Stomach (tissue), 9 donors: Measurements from ENCODE around the gene TTC3. TPM values are rescaled to one million over a fixed set of nuclear protein-coding genes. Genes with fewer than 3 reads are reported as not detected.

ENCODE experiments used
- DNase-seq, 2 donors: peaks; one replicate each; pipeline versions ENCODE4 v3.0.0 to v3.0.0-alpha.2; 2013 to 2019
- H3K27ac ChIP-seq, 5 donors: fragments of 200-600 bp in 4 of 5; sonication (generic) in 4 of 5; one replicate each; pipeline ENCODE4 v1.5.1; 2013 to 2019; ENCODE audit warnings: mild to moderate bottlenecking in 1 of 5, moderate library complexity in 1 of 5
- H3K27me3 ChIP-seq, 3 donors: fragments of 200-600 bp; sonication (generic); one replicate each; pipeline ENCODE4 v1.5.1; 2017 to 2019; ENCODE audit warnings: mixed run types in 1 of 3
- H3K36me3 ChIP-seq, 4 donors: fragments of 200-600 bp; sonication (generic); 1 replicate in 3 of 4; 2 replicates in 1 of 4; pipeline ENCODE4 v1.5.1; 2016 to 2019
- H3K4me1 ChIP-seq, 4 donors: fragments of 200-600 bp; sonication (generic); one replicate each; pipeline ENCODE4 v1.5.1; 2016 to 2019
- H3K4me3 ChIP-seq, 4 donors: fragments of 200-600 bp; sonication (generic) in 3 of 4; one replicate each; pipeline ENCODE4 v1.5.1; 2016 to 2019; ENCODE audit warnings: mild to moderate bottlenecking in 1 of 4
- H3K9me3 ChIP-seq, 4 donors: fragments of 200-600 bp; sonication (generic); one replicate each; pipeline ENCODE4 v1.5.1; 2016 to 2019
- EP300 ChIP-seq: sonication (generic); formaldehyde crosslinking; IDR thresholded peaks from one replicate; pipeline ENCODE4 v1.6.1; 2017; ENCODE audit warnings: antibody characterized with exemption
- POLR2A ChIP-seq, 4 donors: fragments of 450-650 bp; IDR thresholded peaks; one replicate each; pipeline ENCODE4 v1.6.1; 2016; ENCODE audit warnings: antibody characterized with exemption in 4 of 4, control low read depth in 2 of 4, mild to moderate bottlenecking in 1 of 4, moderate library complexity in 1 of 4
- POLR2AphosphoS5 ChIP-seq, 3 donors: sonication (generic); formaldehyde crosslinking; IDR thresholded peaks; one replicate each; pipeline ENCODE4 v1.6.1; 2016; ENCODE audit warnings: antibody characterized with exemption in 3 of 3
- WGBS, 5 donors: extraction: QIAGEN DNeasy Blood & Tissue Kit in 3 of 5; methylation state at CpG; one replicate each; pipeline versions ENCODE4 v1.1.5 to v1.1.7; 2013 to 2018; 5-methylcytosine and 5-hydroxymethylcytosine counted together
- intact Hi-C: fragments of 100-400 bp; cut with DNase I; formaldehyde crosslinking; loops from one replicate; pipeline ENCODE4 v1.15.1; 2023; ENCODE audit warnings: low total_unique reads
- polyA plus RNA-seq, 3 donors: library from polyadenylated mRNA; stranded (reverse); fragments of 200-250 nt; gene quantifications; one replicate each; pipeline ENCODE4 v1.2.3, GENCODE V29; 2013
- total RNA-seq, 5 donors: library from RNA; depleted of rRNA; stranded (reverse); fragments of >200 nt; gene quantifications; one replicate each; pipeline versions ENCODE4 v1.1.0 to v1.2.3, GENCODE V29; 2014 to 2016
- TF ChIP-seq, protein P1 (sequence below), 7 experiments: fragments of 450-650 bp in 4 of 7; fragments of 200-600 bp in 3 of 7; sonication (generic) in 3 of 7; IDR thresholded peaks; one replicate each; pipeline ENCODE4 v1.5.1; 2016 to 2019; ENCODE audit warnings: antibody characterized with exemption in 7 of 7, control low read depth in 2 of 7, mild to moderate bottlenecking in 1 of 7
- donor health status: healthy with polysubstance abuse.
- donor health status: Bipolar disorder and iron deficiency.
- donor health status: healthy.

The TTC3 gene
- total and polyA plus RNA-seq, 8 donors: 17.5 to 538 (median 143) TPM

DNA sequence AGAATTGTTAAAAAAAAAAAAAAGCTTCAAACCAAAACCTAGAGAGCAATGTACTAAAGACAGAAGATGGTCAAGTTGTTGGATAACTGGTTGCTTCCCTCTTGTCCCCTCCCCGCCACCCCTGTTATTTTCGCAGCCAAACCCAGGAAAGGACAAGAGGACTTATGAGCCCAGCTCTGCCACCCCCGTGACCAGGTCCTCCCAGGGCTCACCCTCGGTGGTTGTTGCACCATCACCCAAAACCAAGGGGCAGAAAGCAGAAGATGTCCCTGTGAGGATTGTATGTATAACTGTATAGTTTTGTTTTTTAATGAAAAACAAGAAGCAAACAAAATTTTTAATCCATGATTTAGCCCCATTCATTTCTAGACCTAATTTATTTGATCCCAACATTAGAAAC lies 124.7 kb downstream of the TTC3 start:
- no peak for DNase-seq
- Histone ChIP-seq H3K27ac (no peak overlapping the region), H3K4me1 (no peaks in the 10 kb centered on the region), H3K9me3 (no peaks in the 10 kb centered on the region), H3K4me3 (no peak overlapping the region), H3K36me3 (peaks cover 23 to 99% (median 98%) of the 10 kb centered on the region in 4 donors), H3K27me3 (no peaks in the 10 kb centered on the region)
- 88 to 97% (median 95%) methylated on average over 4 of the region's 4 CpGs for WGBS, 5 donors
- intact Hi-C loops: no loop called here
- TF ChIP-seq POLR2A (IDR thresholded peaks at IDR 0.05) (no peak), EP300 (no peak), POLR2AphosphoS5 (IDR thresholded peaks at IDR 0.05) (no peak)
- TF ChIP-seq, protein P1, sequence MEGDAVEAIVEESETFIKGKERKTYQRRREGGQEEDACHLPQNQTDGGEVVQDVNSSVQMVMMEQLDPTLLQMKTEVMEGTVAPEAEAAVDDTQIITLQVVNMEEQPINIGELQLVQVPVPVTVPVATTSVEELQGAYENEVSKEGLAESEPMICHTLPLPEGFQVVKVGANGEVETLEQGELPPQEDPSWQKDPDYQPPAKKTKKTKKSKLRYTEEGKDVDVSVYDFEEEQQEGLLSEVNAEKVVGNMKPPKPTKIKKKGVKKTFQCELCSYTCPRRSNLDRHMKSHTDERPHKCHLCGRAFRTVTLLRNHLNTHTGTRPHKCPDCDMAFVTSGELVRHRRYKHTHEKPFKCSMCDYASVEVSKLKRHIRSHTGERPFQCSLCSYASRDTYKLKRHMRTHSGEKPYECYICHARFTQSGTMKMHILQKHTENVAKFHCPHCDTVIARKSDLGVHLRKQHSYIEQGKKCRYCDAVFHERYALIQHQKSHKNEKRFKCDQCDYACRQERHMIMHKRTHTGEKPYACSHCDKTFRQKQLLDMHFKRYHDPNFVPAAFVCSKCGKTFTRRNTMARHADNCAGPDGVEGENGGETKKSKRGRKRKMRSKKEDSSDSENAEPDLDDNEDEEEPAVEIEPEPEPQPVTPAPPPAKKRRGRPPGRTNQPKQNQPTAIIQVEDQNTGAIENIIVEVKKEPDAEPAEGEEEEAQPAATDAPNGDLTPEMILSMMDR (IDR thresholded peaks at IDR 0.05): no peak

DNA sequence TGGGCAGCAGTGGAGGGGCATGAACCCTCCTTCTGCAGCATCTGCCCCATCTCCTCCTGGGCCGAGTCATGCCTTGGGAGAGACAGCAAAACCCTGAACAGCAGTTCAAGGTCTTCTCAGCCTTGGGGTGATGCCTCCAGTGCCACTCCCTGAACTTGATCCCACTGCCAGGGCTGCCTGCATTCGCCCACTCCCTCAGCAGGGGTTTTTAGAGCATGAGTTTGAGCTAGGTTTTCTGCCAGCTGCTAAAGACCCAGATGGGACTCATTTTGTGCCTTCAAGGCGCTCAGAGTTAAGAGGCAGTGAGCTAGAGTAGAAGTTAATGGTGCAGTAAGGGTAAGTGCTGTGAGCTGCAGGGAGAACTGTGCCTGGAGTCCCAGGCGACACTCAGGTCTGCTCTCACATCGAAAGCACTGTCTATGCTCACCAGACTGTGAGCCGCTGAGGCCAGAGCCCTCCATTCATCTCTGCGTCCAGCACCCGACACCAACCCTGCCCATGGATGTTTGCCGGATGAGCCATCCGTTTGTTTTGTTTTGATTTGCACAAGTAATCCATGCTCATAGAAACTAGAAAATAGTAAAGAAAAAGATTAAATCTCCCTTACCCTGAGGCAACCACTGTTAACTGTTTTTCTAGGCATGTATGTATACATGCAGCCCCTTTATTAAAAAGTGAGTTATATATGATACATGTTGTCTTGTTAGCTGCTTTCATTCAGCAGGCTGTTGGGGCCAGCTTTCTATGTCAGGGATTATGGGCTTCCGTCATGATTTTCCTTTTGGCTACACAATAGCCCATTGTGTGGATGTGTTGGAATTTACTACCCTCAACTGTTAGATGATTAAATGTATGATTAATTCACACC lies 126.2 kb downstream of the TTC3 start:
- intact Hi-C loops: no loop called here
- DNase-seq: no peak
- H3K27me3 ChIP-seq: no peaks in the 10 kb centered on the region

DNA sequence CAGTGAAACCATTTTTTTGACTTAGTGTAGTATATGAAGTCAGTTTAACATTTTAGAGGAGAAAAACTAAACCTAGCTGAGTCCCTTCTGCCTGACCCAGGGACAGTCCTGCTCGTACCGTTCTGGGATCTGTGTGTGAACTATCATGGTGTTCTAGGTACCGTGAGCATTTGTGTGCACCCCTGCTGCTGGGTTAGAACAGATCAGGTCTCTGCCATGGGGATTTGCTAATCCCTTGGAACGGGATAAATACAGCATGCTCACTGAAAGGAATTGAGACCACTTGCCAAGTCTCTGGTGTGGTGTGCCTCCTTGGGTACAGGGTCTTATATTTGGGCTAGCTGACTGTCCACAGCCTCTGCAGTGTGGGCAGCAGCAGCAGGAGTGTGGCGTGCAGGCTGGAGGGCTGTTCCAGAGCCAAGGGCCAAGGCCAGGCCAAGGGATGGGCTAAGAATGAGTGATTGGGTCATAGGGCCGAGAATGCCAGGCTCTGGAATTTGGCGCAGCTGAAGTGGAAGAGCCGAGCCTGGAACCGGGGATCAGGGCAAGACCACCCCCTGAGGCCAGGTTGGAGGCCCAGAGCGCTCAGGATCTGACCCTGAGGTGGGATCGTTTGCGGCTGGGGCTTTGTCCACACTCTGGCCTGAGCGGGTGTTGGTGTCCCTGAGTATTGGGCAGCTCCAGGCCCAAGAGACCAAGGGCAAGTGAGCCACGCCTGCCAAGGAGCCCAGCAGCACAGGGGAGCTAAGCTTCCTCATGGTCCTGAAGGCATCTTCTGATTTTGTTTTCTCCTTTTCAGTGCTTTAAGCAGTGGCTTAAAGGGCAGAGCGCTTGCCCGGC lies 127.8 kb downstream of the TTC3 start:
- Histone ChIP-seq H3K4me1 (no peaks in the 10 kb centered on the region), H3K4me3 (no peak overlapping the region), H3K9me3 (no peaks in the 10 kb centered on the region), H3K27ac (no peak overlapping the region), H3K36me3 (peaks cover 17 to 80% (median 75%) of the 10 kb centered on the region in 4 donors), H3K27me3 (no peaks in the 10 kb centered on the region)
- DNase-seq: no peak
- intact Hi-C loops: no loop called here
- WGBS, 5 donors: 90 to 96% (median 93%) methylated on average over 10 to 16 of the region's 16 CpGs
- TF ChIP-seq EP300: no peak
- TF ChIP-seq POLR2A (IDR thresholded peaks at IDR 0.05): no peak
- TF ChIP-seq, protein P1 (IDR thresholded peaks at IDR 0.05): no peak
- TF ChIP-seq POLR2AphosphoS5 (IDR thresholded peaks at IDR 0.05): no peak

More for the DNA sequence above, 126.2 kb downstream of the TTC3 start:
- Histone ChIP-seq H3K27ac (no peak overlapping the region), H3K4me3 (no peak overlapping the region), H3K36me3 (peaks cover 22 to 96% (median 91%) of the 10 kb centered on the region in 4 donors), H3K9me3 (no peaks in the 10 kb centered on the region), H3K4me1 (no peaks in the 10 kb centered on the region)
- 74 to 89% (median 84%) methylated on average over 11 of the region's 11 CpGs for WGBS, 5 donors
- TF ChIP-seq POLR2AphosphoS5 (IDR thresholded peaks at IDR 0.05): no peak
- TF ChIP-seq, protein P1 (IDR thresholded peaks at IDR 0.05): no peak
- no peak for TF ChIP-seq POLR2A (IDR thresholded peaks at IDR 0.05)
- no peak for TF ChIP-seq EP300
